ENCODE measurements around the gene TIGD3.

Gene TIGD3

DNA sequence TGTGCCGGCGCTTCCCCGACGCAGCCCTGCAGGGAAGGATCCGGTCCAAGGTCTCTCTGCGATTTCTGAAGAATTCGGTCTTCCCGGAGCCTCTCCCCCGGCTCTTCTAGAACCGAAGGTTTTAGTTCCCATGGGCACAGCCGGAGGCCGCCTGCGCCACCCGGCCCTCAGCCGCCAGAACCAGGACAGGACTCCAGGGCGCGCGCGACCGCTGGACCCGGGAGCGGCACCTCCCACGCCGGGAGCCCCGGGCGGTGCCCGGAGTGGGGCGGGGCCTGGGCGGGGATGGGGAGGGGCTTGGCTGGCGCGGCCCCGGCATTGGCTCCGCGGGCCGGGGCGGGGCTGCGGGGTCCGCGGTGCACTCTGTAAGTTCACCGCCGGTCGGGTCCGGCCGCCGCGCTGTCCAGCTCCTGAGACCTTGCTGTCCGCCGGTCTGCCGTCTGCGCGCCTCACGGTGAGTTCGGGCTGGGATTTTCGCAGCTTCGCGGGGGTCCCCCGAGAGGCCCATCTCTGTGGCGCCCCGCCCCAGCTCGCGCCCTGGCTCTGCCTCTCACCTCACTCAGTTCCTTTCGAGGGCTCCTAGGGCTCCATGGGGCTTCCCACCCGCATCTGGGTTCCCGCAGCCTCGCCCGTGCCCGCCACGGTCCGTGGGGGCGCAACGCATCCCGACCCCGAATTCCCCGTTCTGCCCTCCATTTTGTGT lies 39.9 kb upstream of the TIGD3 start, which contains the start of gene CDC42EP2:
TSS of gene CDC42EP2 (plus strand) at position 366 of the 703 bp plus-strand sequence. CDS start 6,033 bp downstream, outside the sequence.
- no peak for TF ChIP-seq TAF1 (IDR thresholded peaks at IDR 0.05; ENCODE audit: borderline replicate concordance, insufficient read depth, low read length)
- TF ChIP-seq SIN3A (IDR thresholded peaks at IDR 0.05; ENCODE audit: borderline replicate concordance, insufficient read depth, low read length): peak; percentile 26; the same call in 1 of the 2 replicates
- TF ChIP-seq, protein P1, sequence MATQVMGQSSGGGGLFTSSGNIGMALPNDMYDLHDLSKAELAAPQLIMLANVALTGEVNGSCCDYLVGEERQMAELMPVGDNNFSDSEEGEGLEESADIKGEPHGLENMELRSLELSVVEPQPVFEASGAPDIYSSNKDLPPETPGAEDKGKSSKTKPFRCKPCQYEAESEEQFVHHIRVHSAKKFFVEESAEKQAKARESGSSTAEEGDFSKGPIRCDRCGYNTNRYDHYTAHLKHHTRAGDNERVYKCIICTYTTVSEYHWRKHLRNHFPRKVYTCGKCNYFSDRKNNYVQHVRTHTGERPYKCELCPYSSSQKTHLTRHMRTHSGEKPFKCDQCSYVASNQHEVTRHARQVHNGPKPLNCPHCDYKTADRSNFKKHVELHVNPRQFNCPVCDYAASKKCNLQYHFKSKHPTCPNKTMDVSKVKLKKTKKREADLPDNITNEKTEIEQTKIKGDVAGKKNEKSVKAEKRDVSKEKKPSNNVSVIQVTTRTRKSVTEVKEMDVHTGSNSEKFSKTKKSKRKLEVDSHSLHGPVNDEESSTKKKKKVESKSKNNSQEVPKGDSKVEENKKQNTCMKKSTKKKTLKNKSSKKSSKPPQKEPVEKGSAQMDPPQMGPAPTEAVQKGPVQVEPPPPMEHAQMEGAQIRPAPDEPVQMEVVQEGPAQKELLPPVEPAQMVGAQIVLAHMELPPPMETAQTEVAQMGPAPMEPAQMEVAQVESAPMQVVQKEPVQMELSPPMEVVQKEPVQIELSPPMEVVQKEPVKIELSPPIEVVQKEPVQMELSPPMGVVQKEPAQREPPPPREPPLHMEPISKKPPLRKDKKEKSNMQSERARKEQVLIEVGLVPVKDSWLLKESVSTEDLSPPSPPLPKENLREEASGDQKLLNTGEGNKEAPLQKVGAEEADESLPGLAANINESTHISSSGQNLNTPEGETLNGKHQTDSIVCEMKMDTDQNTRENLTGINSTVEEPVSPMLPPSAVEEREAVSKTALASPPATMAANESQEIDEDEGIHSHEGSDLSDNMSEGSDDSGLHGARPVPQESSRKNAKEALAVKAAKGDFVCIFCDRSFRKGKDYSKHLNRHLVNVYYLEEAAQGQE (IDR thresholded peaks at IDR 0.05; ENCODE audit: insufficient read depth in 1 of 2, low read depth in 2 of 2, low read length in 2 of 2): peak; percentile 73 to 84
- TF ChIP-seq FOXP2 (optimal IDR thresholded peaks at IDR 0.05; ENCODE audit: borderline replicate concordance, extremely low read depth, extremely low read length, insufficient read depth): no peak
- peak; percentile 47; the same call in 1 of the 2 replicates for TF ChIP-seq POLR2AphosphoS5 (IDR thresholded peaks at IDR 0.05; ENCODE audit: low read depth, low read length)

- TF ChIP-seq FOXP2 (optimal IDR thresholded peaks at IDR 0.05; ENCODE audit: borderline replicate concordance, extremely low read depth, extremely low read length, insufficient read depth) (peak; percentile 71), SIN3A (IDR thresholded peaks at IDR 0.05; ENCODE audit: borderline replicate concordance, insufficient read depth, low read length) (no peak)
Observed at GRCh38 chr11:65315204-65315865, 39.2 kb upstream of the TIGD3 start.

DNA sequence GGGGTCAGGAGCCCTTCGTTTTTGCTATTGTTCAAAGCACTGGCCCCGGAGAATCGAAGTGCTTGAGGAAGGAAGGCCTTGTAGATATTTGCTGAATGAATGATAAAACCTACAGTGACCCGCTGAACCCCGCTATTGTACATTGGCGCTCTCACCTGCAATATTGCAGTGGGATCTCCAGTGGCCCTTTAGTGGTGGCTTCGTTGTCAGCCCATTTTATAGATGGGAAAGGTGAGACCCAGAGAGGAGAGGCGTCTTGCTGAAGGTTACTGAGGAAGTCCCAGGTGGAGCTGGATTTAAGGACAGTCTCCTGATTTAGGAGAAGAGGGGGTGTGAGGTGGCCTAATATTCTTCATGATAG lies 38.7 kb upstream of the TIGD3 start:
- no peak for TF ChIP-seq TAF1 (IDR thresholded peaks at IDR 0.05; ENCODE audit: borderline replicate concordance, insufficient read depth, low read length)
- TF ChIP-seq POLR2AphosphoS5 (IDR thresholded peaks at IDR 0.05; ENCODE audit: low read depth, low read length): no peak
- no peak for TF ChIP-seq FOXP2 (optimal IDR thresholded peaks at IDR 0.05; ENCODE audit: borderline replicate concordance, extremely low read depth, extremely low read length, insufficient read depth)
- no peak for TF ChIP-seq SIN3A (IDR thresholded peaks at IDR 0.05; ENCODE audit: borderline replicate concordance, insufficient read depth, low read length)
- TF ChIP-seq, protein P1 (IDR thresholded peaks at IDR 0.05; ENCODE audit: insufficient read depth in 1 of 2, low read depth in 2 of 2, low read length in 2 of 2): no peak

DNA sequence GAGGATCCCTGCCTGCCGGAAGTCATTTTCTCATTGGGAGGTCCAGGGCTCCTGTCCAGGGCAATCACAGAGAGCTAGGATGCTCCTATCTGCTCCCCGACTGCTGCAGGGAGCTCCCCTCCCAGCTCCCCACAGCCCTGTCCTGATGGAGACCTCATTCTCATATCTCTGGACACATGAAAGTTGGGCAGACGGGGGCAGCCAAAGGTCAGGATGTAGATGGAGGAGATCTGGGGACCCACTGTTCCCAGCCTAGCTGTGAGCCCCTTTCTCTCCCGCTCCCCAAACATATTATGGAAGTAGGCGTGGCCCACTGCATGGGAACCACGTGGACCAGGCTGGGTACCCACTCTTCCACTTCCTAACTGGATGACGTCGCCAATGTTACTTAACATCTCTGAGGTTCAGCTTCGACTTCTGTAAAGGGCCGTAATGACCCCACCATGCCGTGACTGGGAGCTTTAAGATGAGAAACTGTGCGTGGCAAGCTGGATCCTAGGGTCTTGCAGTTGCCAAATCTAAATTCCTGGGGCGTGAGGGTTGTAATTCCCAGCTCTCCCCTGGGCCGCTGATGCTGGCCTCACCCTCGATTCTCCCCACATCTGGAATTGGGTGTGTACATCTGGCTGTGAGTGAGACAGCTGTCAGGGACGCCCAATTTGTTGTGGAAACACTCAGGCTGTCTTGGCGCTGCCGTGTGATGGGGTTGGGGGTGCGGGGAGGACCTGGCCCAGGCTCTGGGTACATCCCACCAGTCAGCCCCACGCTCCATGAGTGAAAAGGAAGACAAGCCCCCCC lies 38.1 kb upstream of the TIGD3 start:
- TF ChIP-seq, protein P1 (IDR thresholded peaks at IDR 0.05; ENCODE audit: insufficient read depth in 1 of 2, low read depth in 2 of 2, low read length in 2 of 2): no peak
- TF ChIP-seq SIN3A (IDR thresholded peaks at IDR 0.05; ENCODE audit: borderline replicate concordance, insufficient read depth, low read length) (no peak), TAF1 (IDR thresholded peaks at IDR 0.05; ENCODE audit: borderline replicate concordance, insufficient read depth, low read length) (no peak), FOXP2 (optimal IDR thresholded peaks at IDR 0.05; ENCODE audit: borderline replicate concordance, extremely low read depth, extremely low read length, insufficient read depth) (no peak), POLR2AphosphoS5 (IDR thresholded peaks at IDR 0.05; ENCODE audit: low read depth, low read length) (no peak)

DNA sequence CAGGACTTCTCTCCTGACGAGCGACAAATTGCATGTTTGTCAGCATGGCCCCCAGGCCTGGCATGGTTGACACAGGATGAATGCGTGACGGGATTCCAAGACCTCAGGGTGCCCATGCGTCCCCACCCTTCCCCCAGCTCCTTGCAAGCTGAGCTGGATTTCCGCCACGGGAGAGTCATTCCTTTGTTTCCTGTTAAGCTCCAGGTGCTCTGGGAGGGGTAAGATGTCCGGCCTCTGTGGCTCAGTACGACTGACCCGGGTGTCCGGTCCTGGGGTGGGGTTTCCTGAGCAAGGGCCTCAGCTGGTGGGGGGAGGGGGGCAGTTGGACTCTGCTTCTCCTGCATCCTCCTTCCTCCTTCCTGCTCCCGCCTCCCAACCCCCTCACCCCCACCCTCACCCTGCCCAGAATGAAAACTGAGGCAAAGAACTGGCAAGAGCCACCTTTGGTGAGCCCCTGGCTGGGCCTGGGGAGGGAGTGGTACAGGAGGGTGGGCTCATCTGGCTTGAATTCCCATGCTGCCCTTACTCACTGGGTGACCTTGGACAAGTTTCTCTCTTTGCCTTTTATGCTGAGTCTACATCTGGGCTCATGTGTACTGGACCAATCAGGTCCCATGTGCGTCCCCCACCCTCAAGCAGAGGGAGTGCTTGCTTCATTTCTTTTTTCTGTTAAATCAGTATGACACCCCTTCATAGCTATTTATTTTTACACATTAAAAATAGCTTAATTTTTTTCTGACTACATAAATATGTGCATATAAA lies 37.3 kb upstream of the TIGD3 start:
- TF ChIP-seq, protein P1 (IDR thresholded peaks at IDR 0.05; ENCODE audit: insufficient read depth in 1 of 2, low read depth in 2 of 2, low read length in 2 of 2): no peak
- TF ChIP-seq POLR2AphosphoS5 (IDR thresholded peaks at IDR 0.05; ENCODE audit: low read depth, low read length) (no peak), SIN3A (IDR thresholded peaks at IDR 0.05; ENCODE audit: borderline replicate concordance, insufficient read depth, low read length) (no peak), TAF1 (IDR thresholded peaks at IDR 0.05; ENCODE audit: borderline replicate concordance, insufficient read depth, low read length) (no peak), FOXP2 (optimal IDR thresholded peaks at IDR 0.05; ENCODE audit: borderline replicate concordance, extremely low read depth, extremely low read length, insufficient read depth) (no peak)

All from PFSK-1 (cell line).